Stimulated activated CD4-positive, alpha-beta T cell treated with anti-CD3 and anti-CD28 coated beads, Interleukin-2, amount 100 ng/mL, for 4 hours (primary cell): ENCODE results near the gene PTPRU.

Experiments used
- DNase-seq: peaks from one replicate; pipeline ENCODE4 v3.0.0-alpha.2; 2020; ENCODE audit warnings: low read depth

PTPRU gene

DNA sequence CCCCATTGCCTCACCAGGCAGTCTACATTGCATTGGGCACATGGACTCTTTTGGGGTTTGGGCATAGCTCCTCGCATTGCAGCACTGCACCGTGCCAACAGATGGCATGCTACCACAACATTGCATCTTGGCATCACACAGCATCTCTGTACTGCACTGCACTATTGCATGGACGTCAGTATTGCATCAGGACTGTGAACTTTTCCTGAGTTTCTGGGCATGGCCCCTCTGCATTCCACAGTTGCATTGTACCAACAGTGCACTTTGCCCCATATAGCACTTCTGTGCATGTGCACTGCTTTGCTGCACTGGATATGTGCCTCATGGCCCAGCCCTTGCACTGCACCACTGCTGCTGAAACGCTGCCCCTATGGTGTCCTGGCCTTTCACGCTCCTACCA is 9.6 kb downstream of the PTPRU start:
- no peak for DNase-seq

DNA sequence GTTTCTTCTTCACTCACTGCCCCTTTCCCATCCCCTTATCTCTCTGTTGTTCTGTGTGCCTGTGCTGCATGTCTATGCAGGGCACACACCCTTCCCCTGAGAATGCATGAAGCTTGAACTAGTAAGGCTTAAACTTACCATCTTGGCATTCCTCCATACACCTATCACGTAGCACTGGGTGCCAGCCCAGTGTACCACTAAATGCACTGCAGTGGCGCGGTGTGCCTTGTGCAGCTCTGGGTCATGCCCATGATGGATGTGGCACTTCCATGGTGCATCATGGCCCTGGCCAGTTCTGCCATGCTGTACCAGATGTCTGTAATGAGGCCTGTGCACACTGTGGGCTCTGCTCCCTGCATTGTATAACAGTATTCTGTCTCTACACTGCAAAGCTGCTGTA is 10.7 kb downstream of the PTPRU start:
- DNase-seq = no peak

- DNase-seq = no peak
Observed at GRCh38 chr1:29247571-29248273, 11.4 kb downstream of the PTPRU start.

DNA sequence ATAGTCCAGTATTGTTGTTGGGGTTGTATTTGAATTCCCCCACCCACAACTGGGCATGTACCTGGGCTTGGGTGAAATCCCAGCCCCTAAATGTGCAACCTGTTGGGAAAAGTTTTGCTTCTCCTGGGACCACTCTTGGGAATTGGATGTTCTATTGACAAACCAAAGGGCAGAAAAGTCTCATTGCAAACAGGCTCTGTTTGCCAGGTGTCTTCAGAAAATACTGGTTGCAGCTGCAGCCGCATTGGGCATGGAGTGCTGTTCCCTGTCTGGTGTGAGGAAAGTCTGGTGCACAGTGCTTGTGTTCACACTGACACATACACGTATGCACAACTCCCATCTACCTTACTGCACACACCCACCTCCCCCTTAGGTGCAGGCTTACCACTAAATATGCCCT is 12.1 kb downstream of the PTPRU start:
- DNase-seq = no peak

DNA sequence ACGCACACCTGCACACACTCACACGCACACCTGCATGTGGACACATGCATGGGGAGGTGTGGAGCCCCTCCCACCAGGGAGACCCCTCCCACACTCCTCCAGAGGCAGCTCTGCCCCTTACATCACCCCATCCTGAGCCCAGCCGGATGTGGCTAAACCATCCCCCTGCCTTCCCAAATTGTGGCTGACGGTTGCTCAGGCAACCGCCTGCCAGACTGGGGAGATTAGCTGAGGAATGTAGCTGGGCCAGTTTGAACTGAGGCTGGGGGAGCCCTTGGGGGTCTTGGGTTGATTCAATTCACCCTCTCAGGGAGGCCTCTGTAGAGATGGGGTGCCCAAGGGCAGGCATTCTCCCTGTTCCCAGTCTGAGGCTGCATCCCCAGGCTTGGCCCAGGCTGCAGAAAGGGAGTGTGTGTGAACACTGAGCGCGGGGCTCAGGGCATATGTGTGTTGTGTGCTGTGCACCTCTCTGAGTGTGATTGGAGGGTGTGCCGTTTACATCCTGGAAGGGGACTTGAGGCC is 12.9 kb downstream of the PTPRU start:
- no peak for DNase-seq

GRCh38 chr1:29249951-29250581 is 13.7 kb downstream of the PTPRU start:
- DNase-seq = no peak

- DNase-seq = no peak
Observed at GRCh38 chr1:29251164-29252124, 15.1 kb downstream of the PTPRU start.

DNA sequence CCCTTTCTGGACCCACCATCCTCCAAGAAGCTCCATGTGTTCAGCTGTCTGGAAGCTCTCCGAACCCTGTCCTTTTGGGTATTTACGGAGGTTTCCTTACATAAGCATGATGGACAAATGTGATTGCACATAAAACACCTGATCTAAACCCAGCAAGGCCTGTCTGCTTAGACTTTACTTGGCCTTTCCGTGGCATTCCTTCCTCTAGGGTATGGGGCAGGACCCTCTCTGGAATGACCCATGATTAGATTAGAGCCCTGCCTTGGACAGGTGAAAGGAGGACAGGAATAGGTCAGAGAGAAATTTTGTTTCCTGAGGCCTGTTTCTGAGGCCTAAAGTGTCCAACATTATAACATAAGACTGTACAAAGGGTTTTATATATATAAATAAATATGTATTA is 16.9 kb downstream of the PTPRU start:
- DNase-seq = no peak

GRCh38 chr1:29254346-29254745 is 18.0 kb downstream of the PTPRU start:
- no peak for DNase-seq

- no peak for DNase-seq
Observed at GRCh38 chr1:29255134-29255666, 18.9 kb downstream of the PTPRU start.

DNA sequence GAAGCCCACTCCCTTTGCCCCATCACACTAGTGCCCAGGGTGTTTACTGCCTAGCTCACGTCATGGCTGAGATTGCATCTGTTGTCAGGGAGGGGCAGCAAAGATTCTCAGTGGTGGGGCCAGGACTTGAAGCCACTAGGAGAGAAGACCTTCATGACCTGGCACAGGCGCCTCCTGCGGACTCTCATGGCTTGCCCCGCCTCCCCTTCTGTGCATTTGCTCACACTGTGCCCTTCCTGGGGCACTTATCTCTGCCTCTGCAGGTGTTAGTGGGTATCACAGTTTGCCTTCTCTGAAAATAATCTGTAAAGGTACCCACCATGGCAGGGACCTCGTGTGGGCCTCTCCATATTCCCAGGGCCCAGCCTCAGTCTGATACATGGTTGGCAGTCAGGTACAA is 20.1 kb downstream of the PTPRU start:
- DNase-seq = no peak

DNA sequence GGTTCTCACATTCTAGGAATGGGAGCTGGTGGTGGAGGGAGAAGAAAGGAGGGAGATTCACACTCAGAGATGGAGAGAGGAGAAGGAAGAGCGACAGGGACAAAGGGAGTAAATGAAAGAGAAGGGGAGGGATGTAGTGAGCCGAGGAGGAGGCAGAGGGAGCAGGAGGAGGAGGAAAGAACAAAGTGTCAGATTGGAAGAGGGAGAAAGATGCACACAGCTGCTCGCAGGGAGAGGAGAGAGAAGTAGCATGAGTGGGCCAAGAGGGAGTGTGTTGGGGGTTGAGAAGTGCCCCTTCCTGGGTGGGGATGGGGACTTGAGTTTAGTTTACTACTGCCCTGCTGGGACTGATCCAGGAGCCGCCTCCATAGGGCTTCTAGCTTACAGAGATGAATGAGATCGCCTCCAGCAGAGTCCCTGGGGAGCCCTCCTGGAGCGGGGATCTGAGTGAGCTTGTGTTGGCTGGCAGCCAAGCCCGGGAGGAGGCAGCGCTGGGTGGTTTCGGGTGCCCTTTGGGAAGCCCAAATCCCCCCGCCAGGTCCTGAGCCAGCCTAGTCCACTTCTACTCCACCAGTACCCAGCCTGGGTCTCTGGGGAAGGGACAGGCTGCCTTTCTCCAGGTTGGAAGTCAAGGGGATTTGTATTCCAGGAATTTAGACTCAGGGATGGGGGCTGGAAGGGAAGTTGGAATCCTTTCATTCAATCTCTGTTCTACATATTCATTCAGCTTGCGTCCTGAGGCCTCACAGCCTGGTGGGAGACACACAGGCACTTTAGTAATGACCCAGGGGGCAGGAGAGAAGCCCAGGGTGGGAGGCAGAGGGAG is 20.9 kb downstream of the PTPRU start:
- DNase-seq = no peak

GRCh38 chr1:29258189-29258975 is 22.1 kb downstream of the PTPRU start:
- no peak for DNase-seq

DNA sequence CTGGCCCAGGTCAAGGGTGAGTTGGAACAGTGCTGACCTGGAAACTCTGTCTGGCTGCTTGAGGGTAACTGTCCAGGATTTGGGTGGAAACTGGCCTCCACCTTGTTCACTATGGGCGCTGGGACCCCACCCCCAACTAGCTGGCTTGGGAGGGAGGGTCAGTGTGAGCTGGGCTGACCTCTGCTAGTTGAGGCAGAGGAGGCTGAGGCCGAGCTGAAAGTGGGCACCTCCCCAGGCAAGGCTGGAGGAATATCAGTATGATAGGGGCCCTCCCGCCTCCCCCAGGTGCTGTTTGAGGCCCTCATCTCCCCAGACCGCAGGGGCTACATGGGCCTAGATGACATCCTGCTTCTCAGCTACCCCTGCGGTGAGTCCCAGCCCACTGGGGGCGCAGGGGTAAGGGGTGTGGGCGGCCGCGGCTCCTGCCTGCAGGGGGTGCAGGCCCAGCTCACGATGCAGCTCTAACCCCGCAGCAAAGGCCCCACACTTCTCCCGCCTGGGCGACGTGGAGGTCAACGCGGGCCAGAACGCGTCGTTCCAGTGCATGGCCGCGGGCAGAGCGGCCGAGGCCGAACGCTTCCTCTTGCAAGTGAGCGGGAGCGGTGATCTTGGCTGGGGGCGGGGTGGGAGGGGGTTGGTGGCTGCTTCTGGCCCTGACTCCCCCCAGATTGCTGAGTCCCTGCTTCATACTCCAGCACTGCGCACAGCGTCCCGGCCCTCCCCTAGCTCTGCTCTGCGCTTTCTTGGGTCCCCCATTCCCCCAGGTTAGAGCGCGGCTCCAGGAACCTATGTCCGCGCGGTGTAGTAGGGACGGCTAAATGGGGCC is 22.9 kb downstream of the PTPRU start:
- DNase-seq = no peak

- DNase-seq = no peak
Observed at GRCh38 chr1:29259802-29260441, 23.6 kb downstream of the PTPRU start.

GRCh38 chr1:29260531-29260930 is 24.2 kb downstream of the PTPRU start:
- DNase-seq = no peak

- no peak for DNase-seq
Observed at GRCh38 chr1:29264773-29265389, 28.6 kb downstream of the PTPRU start.

DNA sequence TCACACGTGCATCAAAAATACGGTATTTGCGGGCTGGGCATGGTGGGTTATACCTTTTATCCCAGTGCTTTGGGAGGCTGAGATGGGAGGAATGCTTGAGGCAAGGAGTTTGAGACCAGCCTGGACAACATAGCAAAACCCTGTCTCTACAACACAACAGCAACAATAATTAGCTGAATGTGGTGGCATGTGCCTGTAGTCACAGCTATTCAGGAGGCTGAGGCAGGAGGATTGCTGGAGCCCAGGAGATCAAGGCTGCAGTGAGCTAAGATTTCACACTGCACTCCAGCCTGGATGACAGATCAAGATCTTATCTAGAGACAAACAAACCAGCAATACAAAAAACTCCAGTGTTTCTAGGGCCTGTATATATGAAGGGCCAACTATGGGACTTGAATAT is 30.6 kb downstream of the PTPRU start:
- DNase-seq = no peak
